Neutrophil (primary cell): ENCODE results near the gene WDR64.

Experiments
- H3K27ac ChIP-seq: fragments of 200-600 bp; sonication (generic); 2 replicates; pipeline ENCODE4 v1.5.1; 2016; ENCODE audit warnings: mild to moderate bottlenecking, moderate library complexity
- H3K27me3 ChIP-seq: fragments of 200-600 bp; sonication (generic); 2 replicates; pipeline ENCODE4 v1.6.0; 2016; ENCODE audit warnings: mild to moderate bottlenecking
- H3K36me3 ChIP-seq: fragments of 200-600 bp; sonication (generic); 2 replicates; pipeline ENCODE4 v1.5.1; 2017
- H3K4me1 ChIP-seq, 2 experiments: fragments of 200-600 bp in 1 of 2; sonication (generic) in 1 of 2; 1 replicate in 1 of 2; 2 replicates in 1 of 2; pipeline versions ENCODE4 v1.5.1 to v1.6.1; 2013 to 2016; ENCODE audit warnings: low read depth in 1 of 2, low read length in 1 of 2, mild to moderate bottlenecking in 1 of 2, moderate library complexity in 1 of 2; ENCODE audit not compliant: control insufficient read depth in 1 of 2, insufficient read depth in 1 of 2
- H3K4me3 ChIP-seq, 2 experiments: fragments of 200-600 bp in 1 of 2; sonication (generic) in 1 of 2; 1 replicate in 1 of 2; 2 replicates in 1 of 2; pipeline ENCODE4 v1.5.1; 2013 to 2016; ENCODE audit warnings: low read depth in 1 of 2, low read length in 1 of 2, mild to moderate bottlenecking in 1 of 2, moderate library complexity in 1 of 2
- H3K9me3 ChIP-seq: fragments of 200-600 bp; sonication (generic); 2 replicates; pipeline ENCODE4 v1.5.1; 2016
- CTCF ChIP-seq: fragments of 200-600 bp; sonication (generic); IDR thresholded peaks from 2 replicates; pipeline ENCODE4 v1.5.1; 2016; ENCODE audit warnings: antibody characterized with exemption

The WDR64 gene

DNA sequence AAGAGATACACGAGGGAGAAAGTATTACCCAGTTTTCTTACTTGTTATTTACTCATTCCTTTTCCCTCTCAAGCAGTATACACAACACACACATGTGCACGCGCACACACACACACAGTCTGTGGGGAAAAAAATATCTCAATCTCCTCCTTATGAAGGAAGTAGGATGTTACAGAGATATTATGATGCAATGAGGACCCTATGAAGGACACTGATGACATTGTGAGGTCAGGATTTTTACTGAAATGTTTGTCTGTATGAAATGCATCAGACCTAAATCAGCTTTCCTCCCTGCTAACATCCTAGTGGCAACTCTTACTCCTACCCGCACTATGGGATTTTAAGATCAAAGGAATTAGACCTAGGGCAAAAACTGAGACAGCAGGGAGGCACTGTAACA is at the start of gene WDR64:
TSS of gene WDR64 (plus strand) at position 270 of the 400 bp plus-strand sequence. CDS start 204 bp downstream, outside the sequence.
- no peak within 1 kb of the TSS for H3K4me3 ChIP-seq
- H3K27ac ChIP-seq: no peak within 1 kb of the TSS
- peaks cover 6% of the 10 kb centered on the region for H3K27me3 ChIP-seq
- H3K36me3 ChIP-seq: no peaks in the 10 kb centered on the region
- no peaks in the 10 kb centered on the region for H3K9me3 ChIP-seq
- no peak for TF ChIP-seq CTCF
- peaks cover 13 to 20% of the 10 kb centered on the region in 2 experiments for H3K4me1 ChIP-seq

DNA sequence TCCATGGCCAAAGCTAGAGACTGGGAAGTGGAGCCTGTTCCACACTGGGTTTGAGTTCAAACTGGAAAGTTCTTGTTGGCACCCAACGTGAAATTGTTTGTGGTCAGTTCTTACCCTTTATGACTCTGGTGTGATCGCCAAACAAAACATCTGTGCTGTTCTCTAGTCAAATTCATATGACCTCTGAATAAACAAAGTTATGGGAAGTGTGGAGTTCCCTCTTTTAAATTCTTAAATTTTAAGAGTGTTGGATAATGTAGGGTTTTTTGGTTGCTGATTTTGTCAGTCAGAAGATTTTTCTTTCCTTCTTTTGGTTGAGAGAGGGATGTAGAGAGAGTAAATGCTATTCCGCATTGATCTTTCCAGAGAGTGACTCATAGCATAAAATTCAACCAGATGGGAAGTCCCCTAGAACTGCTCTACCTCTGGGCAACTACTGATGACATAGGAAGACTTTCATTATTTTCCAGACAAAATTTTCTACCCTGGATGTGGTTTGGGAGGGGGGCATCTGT is 48.3 kb upstream of the WDR64 start:
- Histone ChIP-seq H3K27ac (no peak overlapping the region), H3K9me3 (no peaks in the 10 kb centered on the region), H3K36me3 (no peaks in the 10 kb centered on the region), H3K4me3 (no peak overlapping the region), H3K27me3 (no peaks in the 10 kb centered on the region), H3K4me1 (peaks cover 0 to 3% of the 10 kb centered on the region in 2 experiments)
- TF ChIP-seq CTCF: no peak

- no peak for TF ChIP-seq CTCF
- peaks cover 0 to 3% of the 10 kb centered on the region in 2 experiments for H3K4me1 ChIP-seq
- no peaks in the 10 kb centered on the region for H3K36me3 ChIP-seq
- no peak overlapping the region for H3K27ac ChIP-seq
- H3K4me3 ChIP-seq: no peak overlapping the region
- H3K9me3 ChIP-seq: no peaks in the 10 kb centered on the region
- H3K27me3 ChIP-seq: no peaks in the 10 kb centered on the region
These were observed 46.8 kb upstream of the WDR64 start for GRCh38 chr1:241605146-241605805.

GRCh38 chr1:241606544-241606943 is 45.5 kb upstream of the WDR64 start:
- H3K4me3 ChIP-seq: no peak overlapping the region
- H3K27me3 ChIP-seq: no peaks in the 10 kb centered on the region
- H3K27ac ChIP-seq: no peak overlapping the region
- H3K36me3 ChIP-seq: no peaks in the 10 kb centered on the region
- H3K9me3 ChIP-seq: no peaks in the 10 kb centered on the region
- H3K4me1 ChIP-seq: peaks cover 3 to 7% of the 10 kb centered on the region in 2 experiments
- no peak for TF ChIP-seq CTCF

DNA sequence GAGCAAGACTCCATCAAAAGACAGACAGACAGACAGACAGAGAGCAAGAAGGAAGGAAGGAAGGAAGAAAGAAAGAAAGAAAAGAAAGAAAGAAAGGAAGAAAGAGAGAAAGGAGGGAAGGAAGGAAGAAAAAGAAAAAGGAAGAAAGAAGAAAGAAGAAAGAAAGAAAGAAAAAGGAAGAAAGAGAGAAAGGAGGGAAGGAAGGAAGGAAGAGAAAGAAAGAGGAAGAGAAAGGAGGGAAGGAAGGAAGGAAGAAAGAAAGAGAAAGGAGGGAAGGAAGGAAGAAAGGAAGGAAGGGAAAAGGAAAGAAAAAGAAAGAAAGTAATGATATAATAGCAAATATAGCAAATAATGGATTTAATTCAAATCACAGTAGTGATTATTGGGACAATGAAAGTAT is 44.6 kb upstream of the WDR64 start:
- Histone ChIP-seq H3K27ac (no peak overlapping the region), H3K36me3 (no peaks in the 10 kb centered on the region), H3K27me3 (no peaks in the 10 kb centered on the region), H3K4me1 (peaks cover 3 to 15% of the 10 kb centered on the region in 2 experiments), H3K4me3 (no peak overlapping the region), H3K9me3 (no peaks in the 10 kb centered on the region)
- no peak for TF ChIP-seq CTCF
